Left renal pelvis (tissue), 4 donors: ENCODE measurements around the gene COX6A1. TPM values are rescaled to one million over a fixed set of nuclear protein-coding genes. Genes with fewer than 3 reads are reported as not detected.
"Not testable (repeated sequence)": the region's sequence is repeated elsewhere in the genome, so short reads cannot be mapped to it uniquely, and the experiment has no call there.

ENCODE experiments used
- DNase-seq, 4 donors: peaks; one replicate each; pipeline ENCODE4 v3.0.0-alpha.2; 2013; ENCODE audit warnings: low read depth in 4 of 4, low spot score in 3 of 4
- polyA plus RNA-seq, 4 donors: library from polyadenylated mRNA; unstranded; fragments of 120-200 nt; gene quantifications; one replicate each; pipeline ENCODE4 v1.2.1, GENCODE V29; 2013; ENCODE audit not compliant: insufficient read length in 4 of 4

COX6A1 gene
- polyA plus RNA-seq, 4 donors, result 177 to 336 (median 300) TPM

DNA sequence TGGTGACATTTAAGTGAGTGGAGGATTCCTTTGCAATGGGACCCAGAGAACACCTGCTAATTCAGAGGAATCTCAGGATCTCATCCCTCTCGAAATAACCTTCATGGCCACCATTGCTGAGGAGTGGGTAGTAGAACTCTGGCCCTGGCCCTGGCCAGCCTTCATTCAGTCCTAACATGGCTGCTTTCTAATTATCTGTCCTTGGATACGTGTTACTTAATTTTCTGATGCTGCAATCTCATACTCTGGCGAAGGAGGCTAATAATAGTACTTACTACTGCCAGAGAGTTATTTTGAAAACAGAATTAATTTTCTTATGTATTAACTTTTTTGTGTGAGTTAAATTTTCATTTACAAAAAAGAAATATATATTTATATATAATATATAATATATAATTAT is 12.1 kb upstream of the COX6A1 start:
- no peak for DNase-seq

DNA sequence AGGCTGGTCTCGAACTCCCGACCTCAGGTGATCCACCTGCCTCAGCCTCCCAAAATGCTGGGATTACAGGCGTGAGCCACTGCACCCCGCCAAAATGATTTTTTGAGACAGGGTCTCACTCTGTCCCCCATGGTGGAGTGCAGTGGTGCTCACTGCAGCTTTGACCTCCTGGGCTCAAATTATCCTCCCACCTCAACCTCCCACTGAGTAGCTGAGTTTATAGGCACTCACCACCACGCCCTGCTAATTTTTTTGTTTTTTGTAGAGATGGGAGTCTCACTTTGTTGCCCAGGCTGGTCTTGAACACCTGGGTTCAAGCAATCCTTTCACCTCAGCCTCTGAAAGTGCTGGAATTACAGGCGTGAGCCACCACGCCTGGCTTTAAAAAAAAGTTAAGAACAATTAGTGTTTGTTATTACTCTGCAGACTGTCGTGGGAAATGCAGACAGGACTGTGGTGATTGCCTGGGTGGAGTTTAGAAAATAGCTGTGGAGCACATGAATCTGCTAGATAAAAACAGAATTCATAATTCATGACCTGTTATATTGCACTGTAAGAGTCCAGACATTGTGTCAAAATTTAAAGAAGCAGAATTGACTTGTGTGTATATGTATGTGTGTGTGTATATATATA is 9.2 kb upstream of the COX6A1 start:
- no peak for DNase-seq

- no peak for DNase-seq
These were observed 8.5 kb upstream of the COX6A1 start for GRCh38 chr12:120429368-120429767.

DNA sequence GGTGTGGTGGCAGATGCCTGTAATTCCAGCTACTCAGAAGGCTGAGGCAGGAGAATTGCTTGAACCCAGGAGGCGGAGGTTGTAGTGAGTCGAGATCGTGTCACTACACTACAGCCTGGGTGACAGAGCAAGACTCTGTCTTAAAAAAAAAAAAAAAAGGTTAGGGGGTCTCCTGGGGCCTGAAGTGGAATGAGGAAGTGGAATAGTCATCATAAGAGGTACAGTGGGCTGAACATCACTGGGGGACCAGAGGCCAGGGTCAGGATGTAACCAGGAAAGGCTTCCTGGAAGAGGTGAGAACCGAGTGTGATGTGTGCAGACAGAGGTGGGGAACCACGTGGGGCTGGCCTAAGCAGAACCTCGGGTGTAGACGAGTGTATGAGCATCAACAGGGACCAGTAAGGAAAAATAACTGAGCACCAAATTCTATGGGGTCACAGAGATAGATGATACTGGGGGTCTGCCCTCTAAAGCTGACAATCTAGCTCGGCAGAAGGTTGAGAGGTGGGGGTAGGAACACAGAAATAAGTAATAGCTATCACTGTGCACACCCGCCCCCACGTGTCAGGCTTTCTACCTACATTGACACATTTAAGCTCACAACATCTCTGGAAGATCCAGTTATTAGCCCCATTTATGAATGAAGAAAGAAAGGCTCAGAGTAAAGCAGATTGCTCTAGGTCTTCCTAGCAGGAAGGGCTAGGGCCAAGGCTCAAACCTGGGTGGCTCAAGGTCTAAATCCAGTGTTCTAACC is 5.0 kb upstream of the COX6A1 start:
- no peak for DNase-seq

GRCh38 chr12:120438495-120439198 is 734 bp downstream of the COX6A1 start:
- DNase-seq, result no peak

GRCh38 chr12:120439646-120440247 is 1.8 kb downstream of the COX6A1 start:
- DNase-seq, result no peak

GRCh38 chr12:120444676-120445075 is 6.8 kb downstream of the COX6A1 start:
- DNase-seq, result no peak

DNA sequence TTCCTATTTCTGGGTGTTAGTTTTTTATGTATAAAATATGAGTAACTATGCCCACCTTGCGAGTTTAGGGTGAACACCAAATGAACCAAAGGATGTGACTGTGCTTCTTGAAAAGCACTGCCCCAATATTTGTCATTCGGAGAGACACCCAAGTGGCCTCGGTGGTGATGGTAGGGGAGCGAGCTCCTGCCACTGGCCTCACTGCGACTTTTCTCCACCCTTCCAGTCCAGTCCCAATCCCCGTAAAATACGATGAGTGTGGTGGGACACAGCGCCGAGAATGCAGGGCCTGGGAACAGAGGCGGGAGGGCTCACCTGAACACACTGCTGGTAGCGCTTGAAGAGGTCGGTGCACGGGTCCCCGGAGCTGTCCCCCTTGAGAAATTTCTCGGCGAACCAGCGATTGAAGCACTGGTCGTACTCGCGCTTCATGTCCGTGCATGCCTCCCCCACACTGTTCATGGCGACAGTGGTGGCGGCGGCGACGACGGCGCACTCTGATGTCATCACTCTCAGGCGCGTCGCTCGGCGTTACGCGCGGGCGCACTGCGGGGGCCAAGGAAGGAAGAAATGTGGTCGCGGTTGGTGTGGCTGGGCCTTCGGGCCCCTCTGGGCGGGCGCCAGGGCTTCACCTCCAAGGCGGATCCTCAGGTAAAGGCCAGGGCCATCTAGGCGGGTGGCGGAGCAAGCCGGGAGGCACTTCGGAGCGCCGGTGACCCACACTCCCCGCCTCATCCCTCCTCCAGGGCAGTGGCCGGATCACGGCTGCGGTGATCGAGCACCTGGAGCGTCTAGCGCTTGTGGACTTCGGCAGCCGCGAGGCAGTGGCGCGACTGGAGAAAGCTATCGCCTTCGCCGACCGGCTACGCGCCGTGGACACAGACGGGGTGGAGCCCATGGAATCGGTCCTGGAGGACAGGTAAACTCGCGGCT is 8.3 kb downstream of the COX6A1 start, which contains the start of the genes GATC and TRIAP1:
Gene GATC (plus strand): TSS at position 534 of the 933 bp plus-strand sequence. CDS start 37 bp downstream, at position 571.
Gene TRIAP1 (minus strand): TSS at position 474 of the 933 bp plus-strand sequence. CDS start 12 bp downstream, at position 462.
- peak in 3 of 4 donors; percentile 75 to 81 (median 78) for DNase-seq

- not testable (repeated sequence) for DNase-seq
These were observed 8.9 kb downstream of the COX6A1 start for GRCh38 chr12:120446844-120447178.

GRCh38 chr12:120447992-120448391 is 10.1 kb downstream of the COX6A1 start:
- DNase-seq, result no peak

DNA sequence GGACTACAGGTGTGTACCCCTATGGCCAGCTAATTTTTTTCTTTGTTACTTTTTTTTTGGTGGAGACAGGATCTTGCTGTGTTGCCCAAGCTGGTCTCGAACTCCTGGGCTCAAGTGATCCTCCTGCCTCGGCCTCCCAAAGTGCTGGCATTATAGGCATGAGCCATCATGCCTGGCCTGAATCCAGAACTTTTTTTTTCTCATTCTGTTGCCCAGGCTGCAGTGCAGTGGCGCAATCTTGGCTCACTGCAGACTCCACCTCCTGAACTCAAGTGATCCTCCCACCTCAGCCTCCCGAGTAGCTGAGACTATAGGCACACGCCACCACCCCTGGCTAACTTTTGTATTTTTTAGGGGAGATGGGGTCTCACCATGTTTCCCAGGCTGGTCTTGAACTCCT is 14.6 kb downstream of the COX6A1 start:
- DNase-seq, result not testable (repeated sequence)

GRCh38 chr12:120453060-120453750 is 15.3 kb downstream of the COX6A1 start:
- no peak for DNase-seq

GRCh38 chr12:120453977-120454376 is 16.1 kb downstream of the COX6A1 start:
- DNase-seq, result no peak

GRCh38 chr12:120455302-120455701 is 17.4 kb downstream of the COX6A1 start:
- DNase-seq, result no peak

GRCh38 chr12:120457133-120457532 is 19.2 kb downstream of the COX6A1 start:
- DNase-seq, result no peak

- DNase-seq, result no peak
These were observed 22.2 kb downstream of the COX6A1 start for GRCh38 chr12:120460157-120460556.

GRCh38 chr12:120462099-120462640 is 24.3 kb downstream of the COX6A1 start:
- no peak for DNase-seq

DNA sequence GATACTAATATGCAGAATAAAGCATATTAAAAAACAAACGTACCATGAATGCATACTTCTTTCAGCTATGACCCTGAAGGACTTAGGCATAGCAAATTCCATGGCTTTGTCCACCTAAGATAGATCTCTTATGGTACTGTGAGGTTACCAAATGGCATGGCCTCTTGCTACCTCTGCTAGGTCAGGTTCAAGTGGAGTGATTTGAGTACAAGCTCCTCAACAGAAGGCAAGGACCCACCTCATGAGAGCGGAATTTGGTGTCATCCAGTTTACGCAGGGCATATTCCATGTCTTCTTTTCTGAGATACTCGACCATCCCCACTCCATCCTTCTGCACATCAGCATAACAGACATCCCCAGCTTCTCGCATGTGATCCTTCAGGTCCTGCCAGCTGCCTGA is 25.8 kb downstream of the COX6A1 start:
- no peak for DNase-seq

DNA sequence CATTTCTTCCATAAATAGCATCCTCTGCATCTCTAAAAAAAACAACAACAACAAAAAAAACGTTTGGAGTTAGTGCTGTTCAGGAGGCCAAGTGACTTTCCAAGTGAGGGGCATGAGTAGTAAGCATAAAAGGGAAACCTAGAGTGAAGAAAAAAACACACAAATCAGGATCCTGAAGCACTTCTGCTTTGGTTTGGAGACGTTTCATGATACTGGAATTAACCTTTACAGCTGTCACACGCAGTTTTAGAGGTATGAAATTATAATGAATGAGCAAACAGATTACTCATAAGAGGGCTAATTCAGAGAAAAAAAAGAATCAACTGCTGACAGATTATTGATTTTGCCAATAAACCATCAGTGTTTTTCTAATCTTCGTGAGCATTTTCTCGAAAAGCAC is 27.8 kb downstream of the COX6A1 start:
- no peak for DNase-seq
